Measurements from ENCODE around the gene LGSN. TPM values are rescaled to one million over a fixed set of nuclear protein-coding genes. Genes with fewer than 3 reads are reported as not detected.

The LGSN gene
- total RNA-seq, 2 donors from 2014 or later, result not detected

GRCh38 chr6:63321821-63322220 is 2.0 kb upstream of the LGSN start:
- 87% methylated on average over 1 of the region's 1 CpG for WGBS
- no peak for TF ChIP-seq POLR2AphosphoS5 (IDR thresholded peaks at IDR 0.05)
- TF ChIP-seq, protein P1, sequence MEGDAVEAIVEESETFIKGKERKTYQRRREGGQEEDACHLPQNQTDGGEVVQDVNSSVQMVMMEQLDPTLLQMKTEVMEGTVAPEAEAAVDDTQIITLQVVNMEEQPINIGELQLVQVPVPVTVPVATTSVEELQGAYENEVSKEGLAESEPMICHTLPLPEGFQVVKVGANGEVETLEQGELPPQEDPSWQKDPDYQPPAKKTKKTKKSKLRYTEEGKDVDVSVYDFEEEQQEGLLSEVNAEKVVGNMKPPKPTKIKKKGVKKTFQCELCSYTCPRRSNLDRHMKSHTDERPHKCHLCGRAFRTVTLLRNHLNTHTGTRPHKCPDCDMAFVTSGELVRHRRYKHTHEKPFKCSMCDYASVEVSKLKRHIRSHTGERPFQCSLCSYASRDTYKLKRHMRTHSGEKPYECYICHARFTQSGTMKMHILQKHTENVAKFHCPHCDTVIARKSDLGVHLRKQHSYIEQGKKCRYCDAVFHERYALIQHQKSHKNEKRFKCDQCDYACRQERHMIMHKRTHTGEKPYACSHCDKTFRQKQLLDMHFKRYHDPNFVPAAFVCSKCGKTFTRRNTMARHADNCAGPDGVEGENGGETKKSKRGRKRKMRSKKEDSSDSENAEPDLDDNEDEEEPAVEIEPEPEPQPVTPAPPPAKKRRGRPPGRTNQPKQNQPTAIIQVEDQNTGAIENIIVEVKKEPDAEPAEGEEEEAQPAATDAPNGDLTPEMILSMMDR (IDR thresholded peaks at IDR 0.05), result no peak
- TF ChIP-seq POLR2A (IDR thresholded peaks at IDR 0.05), result no peak
- intact Hi-C loops (cut with DNase I), result no loop called here
- H3K36me3 ChIP-seq, result no peaks in the 10 kb centered on the region
- H3K9me3 ChIP-seq, result no peaks in the 10 kb centered on the region
- no peaks in the 10 kb centered on the region for H3K27me3 ChIP-seq (replicated peaks; ENCODE audit: insufficient read depth)
- DNase-seq (ENCODE audit: low spot score), result no peak
- H3K4me1 ChIP-seq (replicated peaks), result no peaks in the 10 kb centered on the region
- no peak overlapping the region for H3K4me3 ChIP-seq
- H3K27ac ChIP-seq, result no peak overlapping the region

GRCh38 chr6:63317641-63318040 is 2.1 kb downstream of the LGSN start:
- intact Hi-C loops (cut with DNase I), result no loop called here
- Histone ChIP-seq H3K27ac (no peak overlapping the region), H3K4me3 (no peak overlapping the region), H3K4me1 (replicated peaks) (no peaks in the 10 kb centered on the region), H3K27me3 (replicated peaks; ENCODE audit: insufficient read depth) (no peaks in the 10 kb centered on the region), H3K9me3 (no peaks in the 10 kb centered on the region), H3K36me3 (no peaks in the 10 kb centered on the region)
- DNase-seq (ENCODE audit: low spot score), result no peak
- TF ChIP-seq, protein P1 (IDR thresholded peaks at IDR 0.05), result no peak
- no peak for TF ChIP-seq POLR2AphosphoS5 (IDR thresholded peaks at IDR 0.05)
- TF ChIP-seq POLR2A (IDR thresholded peaks at IDR 0.05), result no peak
- WGBS, result 54% methylated on average over 1 of the region's 1 CpG

GRCh38 chr6:63316113-63316512 is 3.7 kb downstream of the LGSN start:
- TF ChIP-seq, protein P1 (IDR thresholded peaks at IDR 0.05), result no peak
- TF ChIP-seq POLR2A (IDR thresholded peaks at IDR 0.05) (no peak), POLR2AphosphoS5 (IDR thresholded peaks at IDR 0.05) (no peak)
- 80% methylated on average over 3 of the region's 3 CpGs for WGBS
- intact Hi-C loops (cut with DNase I), result no loop called here
- no peaks in the 10 kb centered on the region for H3K27me3 ChIP-seq (replicated peaks; ENCODE audit: insufficient read depth)
- H3K27ac ChIP-seq, result no peak overlapping the region
- H3K9me3 ChIP-seq, result no peaks in the 10 kb centered on the region
- H3K36me3 ChIP-seq, result no peaks in the 10 kb centered on the region
- H3K4me1 ChIP-seq (replicated peaks), result no peaks in the 10 kb centered on the region
- DNase-seq (ENCODE audit: low spot score), result no peak
- H3K4me3 ChIP-seq, result no peak overlapping the region

- TF ChIP-seq POLR2AphosphoS5 (IDR thresholded peaks at IDR 0.05) (no peak), POLR2A (IDR thresholded peaks at IDR 0.05) (no peak)
- TF ChIP-seq, protein P1 (IDR thresholded peaks at IDR 0.05), result no peak
- 96% methylated on average over 2 of the region's 2 CpGs for WGBS
- Histone ChIP-seq H3K4me3 (no peak overlapping the region), H3K27me3 (replicated peaks; ENCODE audit: insufficient read depth) (no peaks in the 10 kb centered on the region), H3K4me1 (replicated peaks) (no peaks in the 10 kb centered on the region), H3K9me3 (no peaks in the 10 kb centered on the region), H3K27ac (no peak overlapping the region), H3K36me3 (no peaks in the 10 kb centered on the region)
- no peak for DNase-seq (ENCODE audit: low spot score)
- intact Hi-C loops (cut with DNase I), result no loop called here
Measured at GRCh38 chr6:63313111-63313510, 6.7 kb downstream of the LGSN start.

DNA sequence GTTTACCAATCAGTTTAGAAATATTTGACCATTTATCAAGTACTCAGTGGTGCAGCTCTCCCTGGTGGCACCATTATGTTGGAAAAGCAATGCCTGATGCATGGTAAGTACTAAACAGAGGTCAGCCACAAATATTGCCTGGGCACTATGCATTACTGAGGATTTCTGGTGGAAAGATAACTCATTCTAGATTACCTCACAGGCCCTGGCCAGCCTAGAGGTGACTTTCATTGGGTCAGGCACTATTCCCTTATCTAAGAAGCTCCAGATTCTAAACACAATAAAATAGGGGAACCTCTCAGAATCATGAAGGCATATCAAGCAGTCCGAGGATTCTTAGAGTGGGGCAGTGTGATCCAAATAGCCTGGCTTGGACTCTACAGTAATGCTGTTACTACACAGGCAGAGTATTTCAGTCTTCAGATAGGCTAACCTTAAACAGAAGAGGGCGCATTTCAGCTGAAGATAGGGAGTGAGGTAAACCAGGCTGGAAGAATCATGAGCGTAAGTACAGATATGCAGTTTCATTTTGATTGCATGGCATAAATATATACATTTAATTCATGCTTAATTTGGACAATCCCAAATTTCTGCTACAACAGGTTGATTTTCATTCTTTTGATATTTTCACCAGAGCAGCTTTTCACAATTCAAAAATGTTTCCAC is 12.1 kb downstream of the LGSN start:
- DNase-seq (ENCODE audit: low spot score), result no peak
- TF ChIP-seq POLR2A (IDR thresholded peaks at IDR 0.05), result no peak
- no peak for TF ChIP-seq POLR2AphosphoS5 (IDR thresholded peaks at IDR 0.05)
- TF ChIP-seq, protein P1 (IDR thresholded peaks at IDR 0.05), result no peak
- Histone ChIP-seq H3K27ac (no peak overlapping the region), H3K36me3 (no peaks in the 10 kb centered on the region), H3K27me3 (replicated peaks; ENCODE audit: insufficient read depth) (no peaks in the 10 kb centered on the region), H3K4me1 (replicated peaks) (no peaks in the 10 kb centered on the region), H3K9me3 (no peaks in the 10 kb centered on the region), H3K4me3 (no peak overlapping the region)
- intact Hi-C loops (cut with DNase I), result no loop called here
- 85% methylated on average over 3 of the region's 3 CpGs for WGBS
